B cell (primary cell): ENCODE results near the gene STX1A. TPM values are rescaled to one million over a fixed set of nuclear protein-coding genes. Genes with fewer than 3 reads are reported as not detected.

ENCODE experiments used
- ATAC-seq: fragments of 200-7000 bp; cut with Tn5 transposase; one replicate; pipeline ENCODE4 v1.10.0; 2021; ENCODE audit warnings: low read depth, mild to moderate bottlenecking, moderate number of reproducible peaks, moderate library complexity
- CTCF ChIA-PET: fragments of 350-600 bp; sonication (Branson Sonifier 250); formaldehyde crosslinking; loops from one replicate; lab custom pipeline; 2021; ENCODE audit warnings: antibody characterized with exemption, inconsistent platforms; lab: Charles Lee
- POLR2A ChIA-PET: fragments of 350-600 bp; sonication (Branson Sonifier 250); formaldehyde crosslinking; loops from one replicate; lab custom pipeline; 2021; ENCODE audit warnings: antibody characterized with exemption; lab: Charles Lee
- DNase-seq: peaks from one replicate; pipeline ENCODE4 v3.0.0; 2013
- H2AFZ ChIP-seq: 2 replicates; pipeline ENCODE4 v1.6.1; 2012; ENCODE audit warnings: mild to moderate bottlenecking, low read depth, low read length; ENCODE audit not compliant: insufficient read depth, poor library complexity, severe bottlenecking
- H3K27ac ChIP-seq, 2 donors: 1 replicate in 1 of 2; 2 replicates in 1 of 2; pipeline ENCODE4 v1.5.1; 2012 to 2013; ENCODE audit warnings: low read length in 2 of 2, mild to moderate bottlenecking in 2 of 2, moderate library complexity in 1 of 2
- H3K27me3 ChIP-seq, 4 experiments: fragments of 200-600 bp in 1 of 4; sonication (generic) in 1 of 4; replicated peaks in 1 of 4; 1 replicate in 2 of 4; 2 replicates in 2 of 4; pipeline versions ENCODE4 v1.6.1 to v1.7.0; 2013 to 2016; ENCODE audit warnings: low read length in 3 of 4, mild to moderate bottlenecking in 2 of 4, mixed read lengths in 1 of 4, moderate library complexity in 1 of 4; ENCODE audit not compliant: insufficient read depth in 4 of 4, control insufficient read depth in 3 of 4; ENCODE audit errors: control extremely low read depth in 1 of 4
- H3K36me3 ChIP-seq, 2 experiments: replicated peaks in 1 of 2; 1 replicate in 1 of 2; 2 replicates in 1 of 2; pipeline versions ENCODE4 v1.6.1 to v1.7.1; 2013; ENCODE audit warnings: low read length in 1 of 2; ENCODE audit not compliant: insufficient read depth in 2 of 2, control insufficient read depth in 1 of 2; ENCODE audit errors: control extremely low read depth in 1 of 2, extremely low read depth in 1 of 2
- H3K4me1 ChIP-seq, 2 donors: fragments of 200-600 bp in 1 of 2; sonication (generic) in 1 of 2; 1 replicate in 1 of 2; 2 replicates in 1 of 2; pipeline versions ENCODE4 v1.5.1 to v1.6.1; 2013 to 2017; ENCODE audit warnings: low read length in 2 of 2; ENCODE audit not compliant: control insufficient read depth in 2 of 2, insufficient read depth in 2 of 2
- H3K4me2 ChIP-seq: replicated peaks from 2 replicates; pipeline ENCODE3; 2012; ENCODE audit warnings: mild to moderate bottlenecking, low read depth, low read length; ENCODE audit not compliant: poor library complexity, severe bottlenecking
- H3K4me3 ChIP-seq, 5 experiments: fragments of 200-600 bp in 1 of 5; sonication (generic) in 1 of 5; 1 replicate in 3 of 5; 2 replicates in 2 of 5; pipeline versions ENCODE4 v1.5.1 to v1.7.0; 2011 to 2016; ENCODE audit warnings: low read length in 4 of 5, mild to moderate bottlenecking in 4 of 5, low read depth in 2 of 5, control low read depth in 1 of 5, moderate library complexity in 1 of 5; ENCODE audit not compliant: insufficient read depth in 1 of 5; ENCODE audit errors: control extremely low read depth in 1 of 5, extremely low read depth in 1 of 5
- H3K79me2 ChIP-seq: fragments of 200-600 bp; sonication (generic); one replicate; pipeline ENCODE4 v1.6.0; 2016; ENCODE audit warnings: low read length; ENCODE audit not compliant: control insufficient read depth, insufficient read depth
- H3K9ac ChIP-seq: fragments of 200-600 bp; sonication (generic); 2 replicates; pipeline ENCODE4 v1.6.1; 2017; ENCODE audit warnings: mild to moderate bottlenecking, low read length, moderate library complexity
- H3K9me3 ChIP-seq, 3 donors: one replicate each; pipeline versions ENCODE4 v1.6.1 to v1.7.1; 2013; ENCODE audit warnings: low read length in 2 of 3; ENCODE audit not compliant: control insufficient read depth in 2 of 3, insufficient read depth in 1 of 3; ENCODE audit errors: control extremely low read depth in 1 of 3
- H4K20me1 ChIP-seq: 2 replicates; pipeline ENCODE4 v1.6.0; 2012; ENCODE audit warnings: mild to moderate bottlenecking, low read length; ENCODE audit not compliant: insufficient read depth, control insufficient read depth, poor library complexity, severe bottlenecking
- H3K27ac Mint-ChIP-seq: one replicate; pipeline ENCODE4 v1.8.0; 2021; ENCODE audit warnings: mixed read lengths
- H3K27me3 Mint-ChIP-seq: one replicate; pipeline ENCODE4 v1.8.0; 2021; ENCODE audit warnings: mixed read lengths
- H3K4me1 Mint-ChIP-seq: one replicate; pipeline ENCODE4 v1.8.0; 2021; ENCODE audit warnings: mixed read lengths
- H3K4me3 Mint-ChIP-seq: one replicate; pipeline ENCODE4 v1.8.0; 2021; ENCODE audit warnings: mixed read lengths
- H3K9me3 Mint-ChIP-seq: one replicate; pipeline ENCODE4 v1.8.0; 2022; ENCODE audit warnings: mixed read lengths; ENCODE audit not compliant: insufficient read depth
- CTCF ChIP-seq: fragments of 200-600 bp; IDR thresholded peaks from one replicate; pipeline ENCODE4 v1.8.0; 2022; ENCODE audit warnings: antibody characterized with exemption, mild to moderate bottlenecking
- EZH2 ChIP-seq: IDR thresholded peaks from 2 replicates; pipeline ENCODE4 v1.6.1; 2012; ENCODE audit warnings: borderline replicate concordance, low read depth, mild to moderate bottlenecking, moderate library complexity, low read length; ENCODE audit not compliant: insufficient read depth, poor library complexity, severe bottlenecking
- WGBS: methylation state at CpG from one replicate; pipeline ENCODE4 v1.1.5; 2013; ENCODE audit warnings: missing lambda C conversion rate; ENCODE audit not compliant: insufficient coverage; 5-methylcytosine and 5-hydroxymethylcytosine counted together
- intact Hi-C: fragments of 100-400 bp; cut with micrococcal nuclease; formaldehyde crosslinking; loops from one replicate; pipeline ENCODE4 v1.10.0; 2022
- polyA plus RNA-seq: library from polyadenylated mRNA; depleted of rRNA; stranded (reverse); fragments of >200 nt; gene quantifications from 2 replicates; pipeline ENCODE4 v1.2.3, GENCODE V29; 2012
- total RNA-seq, 2 donors: library from RNA; stranded (reverse); fragments of 120-200 nt in 1 of 2; gene quantifications; 1 replicate in 1 of 2; 2 replicates in 1 of 2; pipeline versions ENCODE4 v1.2.3 to v1.2.4, GENCODE V29; 2013 to 2022

Gene STX1A
- total and polyA plus RNA-seq, 2 donors (not counting 1 experiment from before 2014, with no cell fraction given): 3.1 to 9.6 TPM

- peaks cover 35% of the 10 kb centered on the region for H3K27me3 Mint-ChIP-seq
- WGBS: 57% methylated on average over 53 of the region's 53 CpGs
- CTCF ChIA-PET: no interaction called here
- Histone ChIP-seq H3K9ac (no peak overlapping the region), H3K4me3 (no peak overlapping the region), H3K27me3 (peaks cover 0 to 36% (median 18%) of the 10 kb centered on the region in 4 experiments), H3K4me2 (no peak overlapping the region), H3K9me3 (peaks cover 0 to 9% (median 0%) of the 10 kb centered on the region in 3 donors), H3K27ac (no peak overlapping the region), H2AFZ (no peak overlapping the region), H4K20me1 (no peaks in the 10 kb centered on the region), H3K79me2 (no peaks in the 10 kb centered on the region), H3K4me1 (peaks cover 14 to 15% of the 10 kb centered on the region in 2 donors), H3K36me3 (no peaks in the 10 kb centered on the region)
- no peaks in the 10 kb centered on the region for H3K9me3 Mint-ChIP-seq
- H3K4me3 Mint-ChIP-seq: no peak overlapping the region
- POLR2A ChIA-PET: interaction anchor here (0.5 kb wide), 1 partner anchor 36 kb away, joined by 3 read pairs; no protein-coding TSS in a partner anchor
- DNase-seq: no peak
- peaks cover 9% of the 10 kb centered on the region for H3K4me1 Mint-ChIP-seq
- no peak for ATAC-seq
- no peak overlapping the region for H3K27ac Mint-ChIP-seq
- no peak for TF ChIP-seq EZH2
- TF ChIP-seq CTCF: no peak
- intact Hi-C loops: no loop called here
Observed at GRCh38 chr7:73768641-73769480, 49.4 kb upstream of the STX1A start.

GRCh38 chr7:73766556-73767229 lies 47.2 kb upstream of the STX1A start:
- no peaks in the 10 kb centered on the region for H4K20me1 ChIP-seq
- ChIA-PET CTCF (interaction anchor here (2.0 kb wide), 1 partner anchor 32 kb away, joined by 4 read pairs; no protein-coding TSS in a partner anchor), POLR2A (no interaction called here)
- H3K4me1 ChIP-seq: peaks cover 14 to 15% of the 10 kb centered on the region in 2 donors
- no peak overlapping the region for H3K27ac ChIP-seq
- no peak overlapping the region for H2AFZ ChIP-seq
- H3K36me3 ChIP-seq: no peaks in the 10 kb centered on the region
- 79% methylated on average over 10 of the region's 17 CpGs for WGBS
- peaks cover 0 to 9% (median 0%) of the 10 kb centered on the region in 3 donors for H3K9me3 ChIP-seq
- Mint-ChIP-seq H3K27me3 (peaks cover 27% of the 10 kb centered on the region), H3K4me1 (peaks cover 9% of the 10 kb centered on the region), H3K27ac (no peak overlapping the region), H3K9me3 (no peaks in the 10 kb centered on the region), H3K4me3 (no peak overlapping the region)
- H3K79me2 ChIP-seq: no peaks in the 10 kb centered on the region
- no peak overlapping the region for H3K4me3 ChIP-seq
- intact Hi-C loops: no loop called here
- no peak overlapping the region for H3K9ac ChIP-seq
- TF ChIP-seq CTCF: no peak
- no peak for TF ChIP-seq EZH2
- H3K4me2 ChIP-seq: no peak overlapping the region
- DNase-seq: no peak
- peaks cover 0 to 33% (median 15%) of the 10 kb centered on the region in 4 experiments for H3K27me3 ChIP-seq
- no peak for ATAC-seq
